ENCODE measurements around the gene ASB2. TPM values are rescaled to one million over a fixed set of nuclear protein-coding genes. Genes with fewer than 3 reads are reported as not detected.

ASB2 gene
- total and polyA plus RNA-seq, 2 of the 13 experiments (the other 11 are each of a cell fraction or from before 2014, with no cell fraction given) = 0.82 to 4.1 TPM

GRCh38 chr14:94021416-94022157, 45.2 kb upstream of the ASB2 start (continued):
- TF ChIP-seq HES4 (CRISPR knock-in tag; IDR thresholded peaks at IDR 0.05; ENCODE audit: borderline replicate concordance) = no peak
- TF ChIP-seq ZNF790 (CRISPR knock-in tag; IDR thresholded peaks at IDR 0.05; ENCODE audit: borderline replicate concordance) = no peak
- TF ChIP-seq XRCC5 (optimal IDR thresholded peaks at IDR 0.05; ENCODE audit: low read length) = no peak
- TF ChIP-seq ZBTB33 (CRISPR knock-in tag; IDR thresholded peaks at IDR 0.05) = no peak
- TF ChIP-seq ZNF367 (CRISPR knock-in tag; IDR thresholded peaks at IDR 0.05; ENCODE audit: borderline replicate concordance) = no peak
- no peak for TF ChIP-seq ZNF7 (CRISPR knock-in tag; IDR thresholded peaks at IDR 0.05)
- TF ChIP-seq ETS1 (CRISPR knock-in tag; IDR thresholded peaks at IDR 0.05) = no peak
- no peak for TF ChIP-seq JUN (CRISPR knock-in tag; IDR thresholded peaks at IDR 0.05)
- no peak for TF ChIP-seq FIP1L1 (IDR thresholded peaks at IDR 0.05; ENCODE audit: borderline replicate concordance, insufficient read depth, low read depth, low read length)
- no peak for TF ChIP-seq ZBTB37 (CRISPR knock-in tag; IDR thresholded peaks at IDR 0.05)
- no peak for TF ChIP-seq ZNF558 (CRISPR knock-in tag; IDR thresholded peaks at IDR 0.05; ENCODE audit: borderline replicate concordance)
- TF ChIP-seq ZNF362 (CRISPR knock-in tag; IDR thresholded peaks at IDR 0.05; ENCODE audit: borderline replicate concordance) = no peak
- no peak for TF ChIP-seq RXRB (CRISPR knock-in tag; IDR thresholded peaks at IDR 0.05; ENCODE audit: borderline replicate concordance)
- no peak for TF ChIP-seq ATF3 (CRISPR knock-in tag; IDR thresholded peaks at IDR 0.05)
- no peak for TF ChIP-seq TFDP1 (CRISPR knock-in tag; IDR thresholded peaks at IDR 0.05; ENCODE audit: borderline replicate concordance)
- TF ChIP-seq MTF2 (CRISPR knock-in tag; IDR thresholded peaks at IDR 0.05; ENCODE audit: borderline replicate concordance) = no peak
- TF ChIP-seq E2F5 (CRISPR knock-in tag; conservative IDR thresholded peaks at IDR 0.05) = no peak
